Stimulated activated CD8-positive, alpha-beta memory T cell treated with anti-CD3 and anti-CD28 coated beads, Interleukin-7, amount 100 ng/mL, for 24 hours (primary cell): ENCODE data around the gene ARFGAP2.
"Not testable (repeated sequence)": the region's sequence is repeated elsewhere in the genome, so short reads cannot be mapped to it uniquely, and the experiment has no call there.

Experiments used
- DNase-seq: peaks from one replicate; pipeline ENCODE4 v3.0.0-alpha.2; 2020; ENCODE audit warnings: low read depth

The ARFGAP2 gene

DNA sequence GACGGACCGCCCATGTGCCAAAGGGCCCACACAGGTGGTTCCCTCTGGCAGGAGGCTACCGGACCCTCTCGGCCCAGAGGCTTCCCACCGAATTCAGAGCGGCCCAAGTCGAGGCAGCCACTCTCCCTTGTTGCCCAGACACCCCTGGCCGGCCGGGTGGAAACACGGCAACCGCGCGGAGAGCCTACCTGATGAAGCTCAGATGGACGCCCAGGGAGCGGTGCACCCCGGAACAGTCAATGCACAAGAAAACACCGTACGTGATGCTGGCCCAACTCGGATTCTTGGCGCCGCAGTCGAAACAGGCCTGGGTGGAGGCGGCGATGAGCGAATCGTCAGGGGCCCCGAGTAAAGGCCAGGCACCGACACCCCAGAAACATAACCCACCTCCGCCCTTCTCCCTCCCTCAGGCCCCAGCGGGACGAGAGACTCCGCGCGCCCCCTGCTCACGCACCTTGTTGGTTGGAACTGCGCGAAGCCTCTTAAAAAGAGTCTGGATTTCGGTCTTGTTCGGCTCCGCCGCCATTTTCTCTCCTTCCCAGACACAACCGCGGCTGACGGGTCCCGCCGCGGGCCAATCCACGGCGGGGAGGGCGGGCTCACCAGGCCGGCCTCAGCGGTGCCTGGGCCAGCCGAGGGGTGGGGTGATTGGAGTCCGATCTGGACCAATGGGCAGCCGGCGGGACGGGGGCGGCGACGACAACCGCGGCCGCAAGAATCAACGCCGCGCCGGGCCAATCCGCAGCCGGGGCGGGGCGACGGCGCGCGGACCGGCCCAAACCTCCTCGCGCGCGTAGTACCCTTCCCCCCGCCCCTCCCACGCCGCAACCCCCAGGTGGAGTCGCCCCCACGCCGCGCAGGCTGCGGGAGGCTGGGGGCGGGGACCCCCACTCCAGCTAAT, at the start of gene ARFGAP2:
Gene ARFGAP2 (minus strand): TSS at position 552 of the 901 bp plus-strand sequence. CDS start 26 bp downstream, at position 526.
- DNase-seq = peak; percentile 86

DNA sequence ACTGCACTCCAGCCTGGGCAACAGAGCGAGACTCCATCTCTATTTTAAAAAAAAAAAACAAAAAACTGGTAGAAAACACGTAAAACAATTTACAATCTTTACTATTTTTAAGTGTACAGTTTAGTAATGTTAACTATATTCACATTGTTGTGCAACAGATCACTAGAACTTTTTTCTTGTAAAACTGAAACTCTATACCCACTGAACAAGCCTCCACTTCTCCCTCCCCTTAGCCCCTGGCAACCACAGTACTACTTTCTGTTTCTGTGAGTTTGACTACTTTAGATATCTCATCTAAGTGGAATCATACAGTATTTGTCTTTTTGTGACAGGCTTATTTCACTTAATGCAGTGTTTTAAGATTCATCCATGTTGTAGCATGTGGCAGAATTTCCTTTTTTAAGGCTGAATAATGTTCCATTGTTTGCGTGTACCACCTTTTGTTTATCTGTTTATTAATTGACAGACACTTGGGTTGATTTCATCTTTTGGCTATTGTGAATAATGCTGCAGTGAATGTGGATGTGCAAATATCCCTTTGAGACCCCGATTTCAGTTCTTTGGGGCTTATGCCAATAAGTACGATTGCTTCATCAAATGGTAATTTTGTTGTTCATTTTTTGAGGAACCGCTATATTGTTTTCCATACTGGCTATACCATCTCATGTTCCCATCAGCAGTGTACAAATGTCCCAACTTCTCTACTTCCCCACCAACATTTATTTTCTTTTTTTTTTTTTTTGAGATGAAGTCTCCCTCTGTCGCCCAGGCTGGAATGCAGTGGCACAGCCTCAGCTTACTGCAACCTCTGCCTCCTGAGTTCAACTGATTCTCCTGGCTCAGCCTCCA, 49.1 kb upstream of the ARFGAP2 start:
- no peak for DNase-seq

DNA sequence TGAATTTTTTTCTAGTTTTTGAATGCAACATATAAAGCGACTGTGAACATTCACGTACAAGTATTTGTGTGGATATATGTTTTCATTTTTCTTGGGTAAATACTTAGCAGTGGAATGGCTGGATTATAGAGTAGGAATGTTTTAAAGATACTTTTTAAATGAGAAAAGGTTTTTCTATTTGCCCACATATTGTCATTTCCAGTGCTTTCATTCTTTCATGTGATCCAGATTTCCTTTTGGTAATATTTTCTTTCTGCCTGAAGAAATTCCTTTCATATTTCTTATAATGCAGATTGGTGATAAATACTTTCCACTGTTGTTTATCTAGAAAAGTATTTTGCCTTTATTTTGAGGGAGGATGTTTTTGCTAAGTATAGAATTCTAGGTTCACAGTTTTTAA, 46.0 kb upstream of the ARFGAP2 start:
- no peak for DNase-seq

DNA sequence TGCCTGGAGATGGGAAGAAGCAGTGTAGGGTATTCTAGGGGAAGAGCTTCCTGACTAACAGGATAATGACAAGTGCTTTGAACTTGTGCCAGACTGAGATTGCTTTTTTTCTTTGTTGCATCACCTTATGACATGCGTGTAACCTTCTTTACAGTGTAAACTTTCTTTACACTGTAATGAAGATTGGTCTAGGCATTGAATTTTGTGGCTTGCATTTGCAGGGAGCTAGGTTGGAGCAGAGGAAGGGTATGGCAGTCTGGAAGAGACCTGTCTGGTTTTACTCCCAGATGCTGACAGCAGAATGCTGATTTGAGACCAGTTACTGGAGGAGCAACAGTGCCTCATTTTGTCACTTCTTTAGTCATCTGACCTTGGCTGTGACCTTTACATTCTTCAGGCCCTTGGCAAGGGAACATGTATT, 43.7 kb upstream of the ARFGAP2 start:
- DNase-seq = no peak

DNA sequence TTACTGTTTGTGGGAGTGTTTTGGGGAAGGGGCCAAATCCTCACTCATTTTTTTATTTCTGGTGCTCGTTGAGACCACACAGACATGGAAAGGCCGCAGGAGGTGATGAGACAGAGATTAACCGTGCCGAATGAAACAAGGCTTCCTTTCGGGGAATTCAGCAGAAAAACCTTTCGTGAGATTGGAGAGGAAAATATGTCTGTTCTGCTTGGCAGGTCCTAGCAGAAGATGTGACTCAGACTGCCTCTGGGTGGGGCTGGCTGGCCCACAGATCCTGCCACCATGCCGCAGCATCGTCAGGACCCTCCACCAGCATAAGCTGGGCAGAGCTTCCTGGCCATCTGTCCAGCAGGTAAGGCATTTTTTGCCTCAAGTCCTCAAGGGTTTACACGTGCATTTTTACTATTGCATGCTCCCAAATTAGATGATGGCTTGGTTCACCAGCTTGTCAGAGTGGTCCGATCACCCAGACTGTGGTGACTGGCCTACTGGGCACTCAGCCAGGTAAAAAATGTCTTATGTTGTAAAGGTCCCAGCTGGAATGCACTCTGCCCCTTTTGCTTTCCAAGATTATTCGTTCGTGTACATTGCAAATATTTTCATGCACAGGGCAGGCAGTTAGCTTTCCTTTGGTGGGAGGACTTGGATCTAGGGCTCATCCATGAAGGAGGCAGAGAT, 39.6 kb upstream of the ARFGAP2 start:
- DNase-seq = peak; percentile 38

DNA sequence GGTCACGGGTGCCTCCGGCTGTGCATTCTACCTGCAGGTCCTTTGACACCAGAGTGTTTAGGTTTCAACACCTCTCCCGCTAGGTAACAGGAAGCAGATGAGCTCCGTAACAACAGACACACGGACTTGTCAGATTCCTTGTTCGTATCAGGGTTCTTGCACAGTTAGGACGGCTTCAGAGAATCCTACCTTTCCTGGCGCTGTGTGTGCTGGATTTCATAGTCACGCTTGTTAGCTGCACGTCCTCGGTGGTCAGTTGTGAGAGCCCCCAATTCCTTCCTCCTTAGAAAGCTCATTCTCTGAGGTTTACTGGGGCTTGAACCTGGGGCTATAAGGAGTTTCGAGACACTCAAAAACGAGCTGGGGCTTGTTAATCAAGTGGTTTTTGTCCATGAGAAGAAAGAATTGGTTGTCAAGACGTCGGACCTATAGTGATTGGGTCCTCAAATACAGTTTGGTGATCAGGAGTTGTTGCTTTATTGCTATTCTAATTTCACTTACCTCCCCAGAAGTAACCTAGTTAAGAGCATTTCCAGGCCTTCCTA, 38.8 kb upstream of the ARFGAP2 start:
- no peak for DNase-seq

DNA sequence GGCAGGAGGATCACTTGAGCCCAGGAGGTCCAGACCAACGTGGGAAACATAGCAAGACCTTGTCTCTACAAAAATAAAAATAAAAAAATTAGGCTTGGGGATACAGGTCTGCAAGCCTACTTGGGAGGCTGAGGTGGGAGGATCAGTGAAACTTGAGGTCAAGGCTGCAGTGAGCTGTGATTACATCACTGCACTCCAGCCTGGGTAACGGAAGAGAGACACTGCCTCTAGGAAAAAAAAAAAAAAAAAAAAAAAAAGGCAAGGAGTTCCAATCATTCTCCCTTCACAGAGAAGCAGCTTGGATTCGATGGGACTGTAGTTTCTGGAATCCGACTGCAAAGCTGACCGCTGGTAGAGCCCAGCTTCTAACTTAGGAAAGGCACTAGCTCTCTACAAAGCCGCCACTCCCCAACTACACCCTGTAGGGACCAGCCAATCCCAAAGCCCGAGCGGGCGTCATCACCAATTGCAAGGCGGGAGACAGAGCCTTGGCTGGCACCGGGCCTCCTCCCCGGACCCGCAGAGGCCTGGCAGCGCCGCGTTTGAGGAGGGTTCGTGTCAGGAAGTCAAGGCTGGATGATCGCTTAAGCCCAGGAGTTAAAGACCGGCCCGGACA, 37.4 kb upstream of the ARFGAP2 start:
- peak; percentile 64 for DNase-seq

DNA sequence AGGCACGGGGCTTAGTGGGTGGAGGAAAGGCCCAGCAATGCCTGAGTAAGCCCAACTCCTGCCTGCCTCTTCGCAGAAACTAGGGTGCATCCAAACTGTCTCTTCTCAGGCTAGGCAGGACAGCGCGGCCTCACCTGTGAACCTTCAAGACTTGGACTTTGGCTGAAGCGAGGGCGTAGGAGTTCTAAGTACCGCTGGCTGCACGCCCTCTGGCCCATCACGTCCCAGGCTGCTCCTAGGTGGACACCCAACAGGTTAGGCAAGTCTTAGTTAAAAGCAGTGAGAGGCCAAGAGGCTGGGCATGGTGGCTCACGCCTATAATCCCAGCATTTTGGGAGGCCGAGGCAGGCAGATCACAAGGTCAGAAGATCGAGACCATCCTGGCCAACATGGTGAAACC, 36.3 kb upstream of the ARFGAP2 start:
- DNase-seq = no peak

DNA sequence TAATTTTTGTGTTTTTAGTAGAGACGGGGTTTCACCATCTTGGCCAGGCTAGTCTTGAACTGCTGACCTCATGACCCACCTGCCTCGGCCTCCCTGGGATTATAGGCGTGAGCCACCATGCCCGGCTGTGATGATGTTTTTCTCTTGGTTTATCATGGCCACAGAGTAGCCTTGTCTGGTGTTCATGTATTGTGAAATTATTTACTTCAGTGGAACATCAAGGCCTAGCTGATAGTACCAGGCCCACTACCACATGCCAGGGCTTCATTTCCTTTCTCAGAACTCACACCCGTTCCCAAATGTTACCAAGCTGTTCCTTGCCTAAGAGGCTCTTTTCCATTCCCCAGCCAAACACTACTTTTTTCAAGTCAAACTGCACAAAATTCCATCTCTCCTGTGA, 31.9 kb upstream of the ARFGAP2 start:
- DNase-seq = no peak

DNA sequence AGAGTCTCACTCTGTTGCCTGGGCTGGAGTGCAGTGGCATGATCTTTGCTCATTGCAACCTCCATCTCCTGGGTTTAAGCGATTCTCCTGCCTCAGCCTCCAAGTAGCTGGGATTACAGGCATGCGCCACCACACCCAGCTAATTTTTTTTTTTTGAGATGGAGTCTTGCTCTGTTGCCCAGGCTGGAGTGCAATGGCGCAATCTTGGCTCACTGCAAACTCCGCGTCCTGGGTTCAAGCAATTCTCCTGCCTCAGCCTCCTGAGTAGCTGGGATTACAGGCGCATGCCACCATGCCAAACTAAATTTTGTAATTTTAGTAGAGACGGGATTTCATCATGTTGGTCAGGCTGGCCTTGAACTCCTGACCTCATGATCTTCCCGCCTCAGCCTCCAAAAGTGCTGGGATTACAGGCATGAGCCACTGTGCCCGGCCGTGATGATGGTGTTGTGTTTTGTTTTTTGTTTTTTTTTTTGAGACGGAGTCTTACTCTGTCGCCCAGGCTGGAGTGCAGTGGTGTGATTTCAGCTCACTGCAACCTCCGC, 31.4 kb upstream of the ARFGAP2 start:
- DNase-seq = not testable (repeated sequence)

DNA sequence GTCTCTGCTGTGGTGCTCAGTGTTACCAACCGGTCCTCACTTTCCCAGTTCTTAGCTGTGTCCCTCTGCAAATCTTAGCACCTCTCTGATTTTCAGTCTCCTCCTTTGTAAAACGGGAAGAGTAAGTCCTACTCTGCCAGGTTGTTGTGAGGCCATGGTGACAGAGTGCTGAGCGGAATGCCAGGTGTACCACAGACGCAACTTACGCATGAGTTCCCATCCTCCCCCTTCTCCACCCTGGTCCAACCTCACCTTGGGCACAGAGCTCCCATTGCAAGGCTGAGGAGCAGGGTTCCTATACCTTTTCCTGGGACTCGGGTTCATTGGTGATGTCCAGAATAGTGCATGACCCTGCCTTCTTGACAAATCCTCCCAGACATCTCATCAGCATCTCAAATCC, 30.8 kb upstream of the ARFGAP2 start:
- no peak for DNase-seq

DNA sequence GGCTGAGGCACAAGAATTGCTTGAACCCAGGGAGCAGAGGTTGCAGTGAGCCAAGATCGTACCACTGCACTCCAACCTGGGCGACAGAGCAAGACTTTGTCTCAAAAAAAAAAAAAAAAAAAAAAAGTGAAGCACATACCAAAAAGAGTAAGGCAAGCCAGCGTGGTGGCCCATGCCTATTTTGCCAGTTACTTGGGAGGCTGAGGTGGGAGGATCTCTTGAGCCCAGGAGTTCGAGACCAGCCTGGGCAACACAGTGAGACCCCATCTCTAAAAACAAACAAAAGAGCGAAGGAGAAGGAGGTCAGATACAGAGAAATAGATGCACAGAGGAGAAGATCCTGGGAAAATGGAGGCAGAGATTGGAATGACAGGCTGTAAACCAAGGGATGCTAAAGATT, 29.9 kb upstream of the ARFGAP2 start:
- not testable (repeated sequence) for DNase-seq

DNA sequence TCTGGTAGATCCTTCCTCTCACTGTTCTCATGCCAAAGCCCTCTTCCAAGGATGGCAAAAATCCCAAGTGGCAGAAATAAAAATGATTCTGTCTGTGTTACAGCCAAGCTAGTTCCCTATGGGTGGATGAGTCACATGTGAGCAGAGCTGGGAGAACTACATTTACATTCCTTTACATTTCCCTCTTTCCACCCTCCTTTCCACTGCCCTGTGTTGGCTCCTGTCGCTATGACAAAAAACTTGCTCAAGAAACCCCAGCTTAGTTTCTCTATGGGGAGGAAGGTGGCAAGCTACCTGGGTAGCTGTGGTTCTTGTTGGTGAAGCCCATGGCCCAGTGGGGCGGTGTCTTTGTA, 27.9 kb upstream of the ARFGAP2 start:
- DNase-seq = no peak

DNA sequence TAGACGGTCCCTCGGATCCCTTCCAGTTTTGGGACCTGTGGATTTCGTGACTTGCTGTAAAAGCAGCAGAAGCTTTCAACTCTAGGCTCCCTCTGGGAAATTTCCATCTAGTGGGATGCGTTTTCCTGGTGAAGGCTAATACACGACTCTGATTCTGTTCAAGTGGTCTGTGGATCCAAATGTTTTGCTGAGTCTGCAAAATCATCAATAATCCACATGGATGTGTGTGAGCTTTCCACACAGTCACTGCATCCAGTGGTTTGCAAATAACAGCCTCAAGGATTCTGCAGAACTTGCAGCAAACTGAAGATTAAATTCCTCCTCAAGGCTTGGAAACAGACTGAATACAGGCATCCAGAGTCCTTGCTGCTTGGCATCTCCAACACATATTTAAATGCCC, 25.9 kb upstream of the ARFGAP2 start:
- DNase-seq = no peak

DNA sequence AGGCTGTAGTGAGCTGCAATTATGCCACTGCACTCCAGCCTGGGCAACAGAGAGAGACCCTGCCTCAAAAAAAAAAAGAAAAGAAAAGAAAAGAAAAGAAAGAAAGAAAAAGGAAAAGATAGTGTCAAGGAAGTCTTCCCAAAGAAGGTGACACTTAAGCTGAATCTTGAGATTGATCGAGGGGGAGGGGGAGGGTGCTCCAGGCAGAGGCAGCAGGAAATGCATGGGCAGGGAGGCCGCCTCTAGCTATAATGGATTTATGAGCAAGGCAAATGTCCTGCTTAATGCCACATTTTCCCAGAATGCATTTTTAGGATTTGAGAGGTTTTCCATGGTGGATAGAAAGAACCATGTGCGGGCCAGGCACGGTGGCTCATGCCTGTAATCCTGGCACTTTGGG, 24.3 kb upstream of the ARFGAP2 start:
- DNase-seq = no peak

DNA sequence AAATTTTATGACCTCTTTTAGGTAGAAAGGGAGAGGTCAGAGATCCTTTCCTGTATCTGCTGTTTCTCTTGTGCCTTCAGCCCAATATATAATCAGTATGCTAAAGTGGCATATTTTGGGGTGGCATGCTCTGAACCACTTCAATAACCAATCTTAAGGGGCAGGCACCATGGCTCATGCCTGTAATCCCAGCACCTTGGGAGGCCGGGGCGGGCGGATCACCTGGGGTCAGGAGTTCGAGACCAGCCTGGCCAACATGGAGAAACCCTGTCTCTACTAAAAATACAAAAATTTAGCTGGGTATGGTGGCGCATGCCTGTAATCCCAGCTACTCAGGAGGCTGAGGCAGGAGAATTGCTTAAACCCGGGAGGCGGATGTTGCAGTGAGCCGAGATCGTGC, 21.5 kb upstream of the ARFGAP2 start:
- not testable (repeated sequence) for DNase-seq

DNA sequence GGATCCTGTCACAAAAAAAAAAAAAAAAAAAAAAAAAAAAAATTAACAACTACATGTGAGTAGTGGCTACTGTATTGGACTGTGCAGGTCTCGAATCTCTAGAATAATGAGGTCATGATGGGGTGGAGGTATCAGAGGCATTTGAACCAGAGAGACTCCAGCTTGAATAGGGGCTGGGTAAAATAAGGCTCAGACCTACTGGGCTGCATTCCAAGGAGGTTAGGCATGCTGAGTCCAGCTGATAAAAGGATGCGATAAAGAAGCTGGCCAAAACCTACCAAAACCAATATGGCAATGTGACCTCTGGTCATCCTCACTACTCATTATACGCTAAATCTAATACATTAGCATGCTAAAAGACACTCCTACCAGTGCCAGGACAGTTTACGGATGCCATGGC, 15.4 kb upstream of the ARFGAP2 start:
- no peak for DNase-seq

DNA sequence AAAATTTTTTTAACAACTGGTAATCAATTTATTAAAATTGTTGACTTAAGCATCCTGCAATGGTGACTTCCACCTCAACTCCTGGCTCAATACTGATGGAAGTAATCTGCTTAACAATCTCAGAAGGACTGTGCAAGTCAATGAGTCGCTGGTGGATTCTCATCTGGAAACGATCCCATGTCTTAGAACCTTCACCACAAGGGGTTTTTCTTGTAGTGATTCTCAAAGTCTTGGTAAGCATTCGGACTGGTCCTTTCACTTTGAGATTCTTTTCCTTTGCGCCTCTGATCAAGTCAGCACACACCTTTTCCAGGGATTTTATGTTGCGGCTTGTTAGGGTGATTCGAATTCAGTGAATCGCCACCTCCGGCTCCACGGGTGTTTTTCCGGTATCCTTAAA, 14.5 kb upstream of the ARFGAP2 start:
- not testable (repeated sequence) for DNase-seq

DNA sequence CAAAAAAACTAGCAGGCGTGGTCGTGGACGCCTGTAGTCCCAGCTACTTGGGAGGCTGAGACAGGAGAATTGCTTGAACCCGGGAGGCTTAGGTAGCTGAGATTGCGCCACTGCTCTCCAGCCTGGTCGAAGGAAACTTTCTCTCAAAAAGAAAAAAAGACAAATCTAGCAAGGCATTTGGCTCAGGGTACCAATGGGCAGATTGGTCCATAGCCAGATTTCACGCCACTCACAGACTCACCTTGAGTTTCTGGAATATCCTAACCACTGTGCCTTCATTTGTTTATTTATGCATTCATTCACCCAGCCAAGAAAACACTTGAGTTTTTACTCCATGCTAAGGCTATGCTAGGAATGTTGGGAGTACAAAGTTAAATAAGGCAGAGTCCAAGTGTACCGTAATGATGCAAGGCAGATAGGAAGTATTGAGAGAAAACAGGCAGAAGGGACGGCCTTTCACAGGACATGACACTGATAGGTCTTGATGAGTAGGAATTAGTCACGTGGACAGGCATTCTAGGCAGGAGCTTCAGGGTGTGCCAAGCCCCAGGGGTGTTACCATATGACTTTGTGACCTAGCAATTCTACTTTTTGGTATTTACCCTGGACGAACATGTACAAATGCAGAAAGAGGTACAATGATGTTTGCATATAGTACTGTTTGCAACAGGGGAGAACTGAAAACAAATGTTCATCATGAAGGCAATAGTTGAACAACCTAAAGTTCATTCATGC, 12.6 kb upstream of the ARFGAP2 start:
- no peak for DNase-seq

DNA sequence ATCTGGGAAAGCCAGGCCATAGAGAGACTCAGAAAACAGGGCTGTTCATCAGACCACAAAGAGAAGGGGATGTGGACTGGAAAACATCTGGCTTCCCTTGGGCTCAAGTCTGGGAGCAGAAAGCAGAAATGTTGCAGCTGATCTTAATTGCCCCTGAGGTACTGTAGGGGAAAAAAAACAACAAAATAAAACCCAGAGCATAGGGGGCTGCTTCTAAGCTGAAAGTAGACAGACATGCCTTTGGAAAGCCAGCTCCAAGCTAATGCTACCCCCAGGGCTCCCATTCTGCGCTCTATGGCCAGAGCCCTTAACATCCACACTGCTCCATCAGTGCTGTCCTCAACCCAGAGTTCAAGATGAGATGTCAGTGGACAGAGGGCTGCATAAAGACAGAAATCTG, 11.6 kb upstream of the ARFGAP2 start:
- DNase-seq = no peak

DNA sequence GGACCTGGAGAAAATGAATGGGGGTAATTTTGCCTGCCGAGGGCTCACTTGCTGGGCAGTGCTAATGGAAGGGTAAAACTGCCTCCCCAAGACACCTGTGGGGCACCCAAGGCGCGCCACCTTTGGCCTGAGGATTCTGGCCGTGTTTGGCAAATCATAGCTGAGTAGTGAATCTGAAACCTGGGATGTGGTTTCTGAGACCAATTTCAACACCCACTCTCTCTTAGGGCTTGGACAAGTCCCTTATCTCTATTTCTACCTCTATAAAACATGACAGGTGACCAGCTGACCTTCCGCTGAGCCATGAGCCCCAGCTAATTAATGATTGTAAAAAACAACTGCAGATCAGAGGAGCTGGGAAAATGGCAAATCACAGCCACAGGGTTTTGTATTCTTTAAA, 11.0 kb upstream of the ARFGAP2 start:
- DNase-seq = no peak
